CD4-positive, alpha-beta T cell treated with Interleukin-17A for 1 hour (primary cell): ENCODE measurements around the gene OMA1.

Experiments used
- DNase-seq: peaks from one replicate; pipeline ENCODE4 v3.0.0-alpha.2; 2020

The OMA1 gene

GRCh38 chr1:58456470-58456869 lies 90.1 kb downstream of the OMA1 start:
- no peak for DNase-seq

- no peak for DNase-seq
Observed at GRCh38 chr1:58454807-58455206, 91.7 kb downstream of the OMA1 start.

GRCh38 chr1:58454385-58454784 lies 92.1 kb downstream of the OMA1 start:
- DNase-seq, result no peak

DNA sequence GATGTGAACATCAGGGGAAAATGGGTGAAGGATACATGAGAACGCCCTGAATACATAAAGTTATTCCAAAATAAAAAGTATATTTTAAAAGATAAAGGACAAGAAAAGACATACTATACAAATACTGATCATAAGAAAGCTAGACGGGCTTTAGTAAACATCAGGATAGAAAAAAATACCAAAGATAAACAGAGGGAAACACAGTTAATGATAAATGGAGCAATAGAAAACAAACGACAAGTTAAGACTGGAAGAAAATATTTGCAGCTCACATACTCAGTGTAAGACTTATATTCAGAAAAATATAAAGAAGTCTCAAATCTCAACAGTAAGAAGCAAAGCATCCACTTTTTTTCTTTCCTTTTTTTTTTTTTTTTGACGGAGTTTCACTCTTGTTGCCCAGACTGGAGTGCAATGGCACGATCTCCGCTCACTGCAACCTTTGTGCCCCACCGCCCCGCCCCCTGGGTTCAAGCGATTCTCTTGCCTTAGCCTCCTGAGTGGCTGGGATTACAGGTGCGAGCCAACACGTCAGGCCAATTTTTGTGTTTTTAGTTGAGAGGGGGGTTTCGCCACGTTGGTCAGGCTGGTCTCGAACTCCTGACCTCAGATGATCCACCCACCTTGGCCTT lies 94.8 kb downstream of the OMA1 start:
- DNase-seq, result no peak

- no peak for DNase-seq
Observed at GRCh38 chr1:58447886-58448285, 98.6 kb downstream of the OMA1 start.

DNA sequence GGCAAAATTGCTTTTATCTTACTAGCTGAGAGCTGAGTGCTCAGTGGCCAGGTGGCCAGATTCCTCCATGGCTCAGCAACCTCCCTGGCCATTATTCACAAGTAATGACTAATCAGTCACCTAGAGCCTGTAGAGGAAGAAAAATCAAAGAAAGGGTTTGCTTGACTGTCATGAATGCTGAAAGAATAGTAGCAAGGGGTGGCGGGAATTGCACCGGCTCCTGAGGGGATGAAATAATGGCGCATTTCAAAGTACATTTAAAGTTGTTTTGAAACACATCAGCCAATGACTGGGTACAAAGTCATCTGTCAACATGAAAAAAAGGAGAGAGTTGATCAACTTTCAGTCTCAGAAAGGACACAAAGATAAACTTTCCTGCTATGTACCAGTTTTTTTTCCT lies 99.5 kb downstream of the OMA1 start:
- no peak for DNase-seq

- no peak for DNase-seq
Observed at GRCh38 chr1:58446368-58446767, 100.2 kb downstream of the OMA1 start.

DNA sequence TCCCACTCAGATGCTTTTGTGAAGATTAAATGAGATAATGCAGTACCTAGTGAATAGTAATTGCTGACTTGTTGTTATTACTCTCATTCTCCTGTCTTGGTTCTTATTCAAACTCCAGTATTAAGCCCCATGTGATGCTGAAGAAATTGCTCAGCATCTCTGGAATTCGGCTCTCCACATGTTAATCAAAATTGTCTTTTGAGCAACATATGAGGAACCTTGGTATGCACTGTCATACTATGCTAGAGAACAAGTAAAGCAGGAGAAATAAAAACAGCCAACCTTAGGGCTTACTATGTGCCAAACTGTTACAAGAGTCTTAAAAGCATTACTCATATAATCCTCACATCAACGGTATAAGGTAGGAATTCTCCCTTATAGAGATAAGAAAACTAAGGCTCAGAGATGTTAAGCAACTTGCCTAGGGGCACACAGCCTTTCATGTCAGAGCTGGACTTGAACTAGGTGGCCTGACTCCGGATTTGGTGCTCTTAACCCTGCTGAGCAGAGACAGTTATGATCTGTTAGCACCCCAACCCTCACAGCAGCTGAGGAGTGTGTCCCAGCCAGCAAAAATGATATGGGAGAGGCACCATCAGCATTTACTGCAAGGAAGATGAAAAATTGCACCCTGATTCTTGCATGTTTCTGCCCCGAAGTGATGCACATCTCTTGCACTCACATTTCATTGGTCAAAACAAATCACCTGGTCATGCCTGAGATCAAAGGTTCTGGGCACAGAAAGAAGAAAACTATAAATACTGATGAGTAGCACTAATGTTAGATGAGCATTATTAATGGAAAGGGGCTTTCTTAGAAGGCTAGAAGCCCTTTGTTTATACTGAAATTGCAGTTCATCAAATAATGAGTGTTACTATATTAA lies 102.3 kb downstream of the OMA1 start:
- no peak for DNase-seq

DNA sequence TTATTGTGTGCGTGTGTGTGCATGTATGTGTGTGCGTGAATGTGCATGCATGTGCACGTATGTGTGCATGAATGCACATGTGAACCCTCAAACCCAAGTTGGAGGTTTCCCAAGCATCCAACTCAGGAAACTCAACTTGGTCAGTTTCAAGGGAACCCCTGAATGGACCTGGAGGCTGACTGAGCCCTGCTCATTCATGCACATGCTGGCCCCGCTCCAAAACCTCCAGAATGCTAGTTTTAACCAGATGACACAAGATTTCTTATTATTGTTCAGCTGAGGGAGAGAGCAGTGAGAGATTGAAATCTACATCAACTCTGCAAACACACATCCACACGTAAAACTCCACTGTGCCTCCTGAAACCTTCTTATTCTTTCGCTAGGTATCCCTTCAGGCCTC lies 104.4 kb downstream of the OMA1 start:
- DNase-seq, result no peak

DNA sequence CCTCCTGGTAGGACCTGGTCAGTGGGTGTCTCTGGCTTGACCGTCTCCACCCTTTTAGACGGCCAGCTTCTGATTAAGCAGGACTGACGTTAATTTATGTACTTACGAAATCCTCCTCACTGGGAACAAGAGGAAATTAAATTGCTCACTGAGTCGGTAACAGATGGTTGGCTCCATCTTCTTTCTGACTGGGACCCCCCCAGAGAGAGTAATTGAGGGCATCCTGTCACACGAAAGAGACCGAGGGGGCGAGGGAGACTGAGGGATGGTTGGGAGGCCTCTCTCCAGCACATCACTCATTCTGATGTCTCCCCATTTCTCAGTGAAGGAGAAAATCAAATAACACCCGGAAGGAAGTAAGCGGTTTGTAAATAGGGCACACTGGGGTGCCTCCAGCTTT lies 104.8 kb downstream of the OMA1 start:
- DNase-seq, result no peak

DNA sequence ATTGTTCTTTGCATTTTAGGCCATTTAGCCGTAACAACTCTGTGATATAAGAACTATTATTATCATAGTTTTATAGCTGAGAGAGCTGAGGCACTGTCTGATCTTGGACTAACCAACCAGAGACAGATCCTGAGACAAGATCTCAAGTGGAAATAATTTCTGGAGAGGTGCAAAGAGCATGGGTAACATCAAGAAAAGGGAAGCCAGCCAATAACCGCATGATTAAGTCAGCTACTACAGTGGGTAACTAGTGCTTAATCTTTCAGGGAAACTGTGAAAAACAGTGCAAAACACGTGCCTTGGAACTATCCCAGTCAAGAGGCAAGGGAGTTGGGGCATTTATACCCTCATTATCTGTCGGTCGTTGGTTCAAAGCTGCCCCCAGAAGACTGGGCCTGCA lies 105.8 kb downstream of the OMA1 start:
- DNase-seq, result no peak

DNA sequence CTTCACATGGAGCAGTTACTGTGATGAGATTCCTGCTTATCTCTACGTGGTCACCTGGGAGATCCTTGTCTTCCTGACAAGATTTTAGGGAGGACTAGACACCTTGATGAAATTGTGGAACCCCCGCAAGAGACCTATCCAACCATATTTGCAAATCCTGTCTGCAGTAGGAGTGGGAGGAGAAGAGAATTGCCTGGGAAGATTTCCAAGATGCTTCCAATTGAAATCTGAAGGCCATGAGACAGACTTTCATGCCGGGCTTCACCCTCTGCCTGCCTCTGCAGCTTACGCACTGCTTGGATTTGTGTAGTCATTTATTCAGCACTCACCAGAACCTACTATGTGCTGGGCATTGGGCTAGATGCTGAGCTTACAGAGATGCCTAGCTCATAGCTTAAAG lies 106.6 kb downstream of the OMA1 start:
- no peak for DNase-seq

- no peak for DNase-seq
Observed at GRCh38 chr1:58438468-58438867, 108.1 kb downstream of the OMA1 start.

DNA sequence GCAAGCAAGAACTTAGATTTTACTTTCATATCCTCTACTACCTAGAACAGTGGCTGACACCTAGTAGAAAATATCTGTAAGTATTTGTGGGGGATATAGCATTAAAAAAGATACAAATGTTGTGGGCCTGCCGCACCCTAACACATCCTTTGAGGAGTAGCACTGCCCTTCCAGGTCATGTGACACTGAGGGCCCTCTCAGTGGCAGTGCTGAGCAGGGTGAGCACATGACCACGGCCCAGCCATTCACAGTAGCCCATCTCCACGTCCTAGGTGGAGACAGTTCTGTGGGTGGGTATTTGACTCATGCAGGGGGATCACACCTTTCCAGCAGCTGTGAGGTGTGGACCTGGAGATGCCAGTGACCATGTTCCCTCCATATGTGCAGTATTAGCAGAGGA lies 108.9 kb downstream of the OMA1 start:
- no peak for DNase-seq

DNA sequence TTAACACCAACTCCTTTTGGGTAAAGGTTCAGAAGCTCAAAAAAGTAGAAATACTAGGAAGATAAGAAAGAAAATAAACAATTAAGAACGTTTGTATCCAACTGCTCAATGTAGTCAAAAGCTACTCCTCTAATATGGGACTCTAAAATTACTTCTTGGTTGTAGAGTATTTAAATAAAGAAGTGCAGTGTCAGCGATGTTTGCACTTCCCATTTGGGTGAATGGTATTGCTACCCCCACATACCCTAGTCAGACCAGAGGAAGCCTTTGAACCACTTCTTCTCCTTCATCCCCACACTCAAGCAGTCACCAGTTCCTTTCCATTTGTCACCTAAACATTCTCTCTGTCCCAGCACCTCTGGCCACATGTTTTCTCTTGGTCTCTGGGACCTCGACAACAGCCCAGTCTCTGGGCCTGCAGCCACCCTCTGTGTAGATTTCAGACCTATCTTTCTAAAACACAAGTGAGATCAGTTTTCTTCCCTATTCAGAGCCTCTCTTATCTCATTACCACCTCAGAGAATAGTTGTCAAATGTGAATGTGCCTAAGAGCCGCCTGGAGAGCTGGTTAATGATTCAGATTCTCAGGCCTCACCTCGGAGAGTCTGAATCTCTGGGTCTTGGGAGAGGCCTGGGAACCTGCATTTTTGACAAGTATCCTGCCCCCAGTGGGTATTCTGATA lies 109.8 kb downstream of the OMA1 start:
- DNase-seq, result no peak

DNA sequence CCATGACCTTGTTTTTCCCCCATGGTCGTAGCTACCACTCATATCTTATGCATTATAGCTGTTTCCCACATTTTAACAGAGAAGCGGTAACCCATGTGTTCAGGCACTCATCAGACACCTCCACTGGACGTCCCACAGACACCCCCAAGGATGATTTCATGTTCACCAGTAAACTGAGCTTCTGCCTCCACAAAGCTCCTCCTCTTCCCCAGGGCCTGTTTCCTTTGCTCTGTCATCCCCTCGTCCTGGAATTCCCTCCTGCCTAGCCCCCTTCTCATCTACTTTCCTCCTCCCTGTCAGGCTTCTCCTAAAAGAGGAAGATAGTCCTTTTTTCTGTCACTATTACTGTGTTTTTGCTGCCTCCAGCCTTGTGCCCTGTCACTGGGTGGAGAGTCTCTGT lies 111.2 kb downstream of the OMA1 start:
- no peak for DNase-seq

- DNase-seq, result no peak
Observed at GRCh38 chr1:58434607-58435006, 111.9 kb downstream of the OMA1 start.

DNA sequence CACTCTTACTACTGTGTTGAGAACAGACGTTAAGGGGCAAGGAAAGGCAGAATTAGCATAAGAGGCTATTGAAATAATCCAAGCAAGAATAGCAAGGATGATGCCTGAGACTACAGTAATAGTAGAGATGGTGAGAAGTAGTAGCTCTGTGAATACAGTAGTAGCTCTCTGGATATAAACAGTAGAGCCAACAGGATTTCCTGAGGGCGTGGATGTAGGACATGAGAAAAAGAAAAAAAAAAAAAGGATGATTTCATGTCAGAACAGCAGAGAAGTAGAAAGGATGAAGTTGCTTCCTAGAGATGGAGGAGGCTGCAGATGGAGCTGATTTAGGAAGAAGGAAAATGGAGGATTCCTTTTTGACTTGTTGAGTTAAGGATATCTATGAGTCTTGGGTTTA lies 112.3 kb downstream of the OMA1 start:
- no peak for DNase-seq

- DNase-seq, result no peak
Observed at GRCh38 chr1:58432851-58433668, 113.5 kb downstream of the OMA1 start.

GRCh38 chr1:58431901-58432620 lies 114.5 kb downstream of the OMA1 start:
- no peak for DNase-seq
